ENCODE data around the gene CNOT1. TPM values are rescaled to one million over a fixed set of nuclear protein-coding genes. Genes with fewer than 3 reads are reported as not detected.

The CNOT1 gene
- total and polyA plus RNA-seq, 2 experiments from 2014 or later = 50.8 to 113 TPM

GRCh38 chr16:58494981-58495520, 134.6 kb downstream of the CNOT1 start:
- Histone ChIP-seq H3K4me3 (no peak overlapping the region), H3K27ac (no peak overlapping the region), H3K9me2 (replicated peaks; ENCODE audit: insufficient read depth) (no peaks in the 10 kb centered on the region), H3K36me3 (replicated peaks; ENCODE audit: insufficient read depth, low read depth) (no peaks in the 10 kb centered on the region), H2AFZ (no peak overlapping the region), H3K79me2 (no peaks in the 10 kb centered on the region), H3K4me1 (ENCODE audit: insufficient read depth) (no peaks in the 10 kb centered on the region), H3K9me3 (ENCODE audit: low read depth) (no peaks in the 10 kb centered on the region), H3K4me2 (peak overlapping the region; percentile 33), H4K20me1 (ENCODE audit: insufficient read depth, poor library complexity, severe bottlenecking) (no peaks in the 10 kb centered on the region), H3K27me3 (no peaks in the 10 kb centered on the region)
- WGBS (ENCODE audit: low lambda C conversion rate, missing lambda C conversion rate) = 16% methylated on average over 8 of the region's 8 CpGs
- DNase-seq (ENCODE audit: low spot score) = peak; percentile 92
- TF ChIP-seq EZH2 (IDR thresholded peaks at IDR 0.05; ENCODE audit: borderline replicate concordance) = no peak
- TF ChIP-seq CTCF (IDR thresholded peaks at IDR 0.05; ENCODE audit: poor library complexity) = peak; percentile 42
- no peak for TF ChIP-seq EZH2phosphoT487 (IDR thresholded peaks at IDR 0.05; ENCODE audit: low read depth, severe bottlenecking, unreplicated experiment)

GRCh38 chr16:58493756-58494431, 135.7 kb downstream of the CNOT1 start:
- no peak overlapping the region for H2AFZ ChIP-seq
- no peaks in the 10 kb centered on the region for H3K36me3 ChIP-seq (replicated peaks; ENCODE audit: insufficient read depth, low read depth)
- no peaks in the 10 kb centered on the region for H4K20me1 ChIP-seq (ENCODE audit: insufficient read depth, poor library complexity, severe bottlenecking)
- WGBS (ENCODE audit: low lambda C conversion rate, missing lambda C conversion rate) = 88% methylated on average over 20 of the region's 20 CpGs
- H3K27ac ChIP-seq = no peak overlapping the region
- no peak overlapping the region for H3K4me3 ChIP-seq
- H3K79me2 ChIP-seq = no peaks in the 10 kb centered on the region
- no peaks in the 10 kb centered on the region for H3K27me3 ChIP-seq
- DNase-seq (ENCODE audit: low spot score) = no peak
- H3K4me2 ChIP-seq = no peak overlapping the region
- TF ChIP-seq EZH2phosphoT487 (IDR thresholded peaks at IDR 0.05; ENCODE audit: low read depth, severe bottlenecking, unreplicated experiment) = no peak
- no peak for TF ChIP-seq EZH2 (IDR thresholded peaks at IDR 0.05; ENCODE audit: borderline replicate concordance)
- TF ChIP-seq CTCF (IDR thresholded peaks at IDR 0.05; ENCODE audit: poor library complexity) = no peak
- H3K9me2 ChIP-seq (replicated peaks; ENCODE audit: insufficient read depth) = no peaks in the 10 kb centered on the region
- no peaks in the 10 kb centered on the region for H3K9me3 ChIP-seq (ENCODE audit: low read depth)
- H3K4me1 ChIP-seq (ENCODE audit: insufficient read depth) = no peaks in the 10 kb centered on the region

GRCh38 chr16:58492735-58493134, 136.9 kb downstream of the CNOT1 start:
- Histone ChIP-seq H3K4me3 (no peak overlapping the region), H3K9me2 (replicated peaks; ENCODE audit: insufficient read depth) (no peaks in the 10 kb centered on the region), H3K9me3 (ENCODE audit: low read depth) (no peaks in the 10 kb centered on the region), H3K79me2 (no peaks in the 10 kb centered on the region), H3K36me3 (replicated peaks; ENCODE audit: insufficient read depth, low read depth) (no peaks in the 10 kb centered on the region), H3K27me3 (no peaks in the 10 kb centered on the region), H2AFZ (no peak overlapping the region), H3K27ac (no peak overlapping the region), H3K4me1 (ENCODE audit: insufficient read depth) (no peaks in the 10 kb centered on the region), H4K20me1 (ENCODE audit: insufficient read depth, poor library complexity, severe bottlenecking) (no peaks in the 10 kb centered on the region), H3K4me2 (no peak overlapping the region)
- DNase-seq (ENCODE audit: low spot score) = no peak
- no peak for TF ChIP-seq CTCF (IDR thresholded peaks at IDR 0.05; ENCODE audit: poor library complexity)
- no peak for TF ChIP-seq EZH2 (IDR thresholded peaks at IDR 0.05; ENCODE audit: borderline replicate concordance)
- no peak for TF ChIP-seq EZH2phosphoT487 (IDR thresholded peaks at IDR 0.05; ENCODE audit: low read depth, severe bottlenecking, unreplicated experiment)
- WGBS (ENCODE audit: low lambda C conversion rate, missing lambda C conversion rate) = 43% methylated on average over 5 of the region's 5 CpGs

Data from hepatocyte (in vitro differentiated cells).